NB4 (cell line): ENCODE measurements around the gene RASSF3.

Experiments used
- POLR2A ChIP-seq: IDR thresholded peaks from 2 replicates; pipeline ENCODE4 v1.6.1; 2011; ENCODE audit warnings: mild to moderate bottlenecking; ENCODE audit not compliant: insufficient read length; ENCODE audit errors: extremely low read depth
- TF ChIP-seq, protein P1 (sequence below): IDR thresholded peaks from 2 replicates; pipeline ENCODE4 v1.6.1; 2011; ENCODE audit warnings: low read depth, low read length
- TF ChIP-seq, protein P2 (sequence below): IDR thresholded peaks from one replicate; pipeline ENCODE4 v1.5.1; 2012; ENCODE audit warnings: low read depth, low read length

DNA sequence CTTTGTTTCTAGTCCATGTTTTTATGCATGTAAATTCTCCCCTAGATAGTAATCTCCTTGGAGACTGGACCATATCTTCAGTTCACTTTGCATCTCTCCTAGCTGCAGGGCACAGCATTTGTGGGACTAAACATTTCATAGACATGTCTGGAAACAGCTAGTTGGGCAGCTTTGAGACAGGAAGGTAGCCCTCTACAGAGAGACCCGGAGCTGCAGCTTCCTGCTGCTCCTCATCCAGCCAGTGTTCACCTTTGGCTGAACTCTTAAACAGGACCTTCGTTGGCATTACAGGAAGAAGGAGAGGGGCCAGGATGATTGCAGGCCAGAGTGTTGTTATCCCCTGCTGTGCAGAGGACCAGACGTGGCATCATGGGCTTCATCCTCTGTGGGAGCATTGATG, 96.0 kb downstream of the RASSF3 start:
- TF ChIP-seq, protein P1, sequence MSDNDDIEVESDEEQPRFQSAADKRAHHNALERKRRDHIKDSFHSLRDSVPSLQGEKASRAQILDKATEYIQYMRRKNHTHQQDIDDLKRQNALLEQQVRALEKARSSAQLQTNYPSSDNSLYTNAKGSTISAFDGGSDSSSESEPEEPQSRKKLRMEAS = no peak
- TF ChIP-seq, protein P2, sequence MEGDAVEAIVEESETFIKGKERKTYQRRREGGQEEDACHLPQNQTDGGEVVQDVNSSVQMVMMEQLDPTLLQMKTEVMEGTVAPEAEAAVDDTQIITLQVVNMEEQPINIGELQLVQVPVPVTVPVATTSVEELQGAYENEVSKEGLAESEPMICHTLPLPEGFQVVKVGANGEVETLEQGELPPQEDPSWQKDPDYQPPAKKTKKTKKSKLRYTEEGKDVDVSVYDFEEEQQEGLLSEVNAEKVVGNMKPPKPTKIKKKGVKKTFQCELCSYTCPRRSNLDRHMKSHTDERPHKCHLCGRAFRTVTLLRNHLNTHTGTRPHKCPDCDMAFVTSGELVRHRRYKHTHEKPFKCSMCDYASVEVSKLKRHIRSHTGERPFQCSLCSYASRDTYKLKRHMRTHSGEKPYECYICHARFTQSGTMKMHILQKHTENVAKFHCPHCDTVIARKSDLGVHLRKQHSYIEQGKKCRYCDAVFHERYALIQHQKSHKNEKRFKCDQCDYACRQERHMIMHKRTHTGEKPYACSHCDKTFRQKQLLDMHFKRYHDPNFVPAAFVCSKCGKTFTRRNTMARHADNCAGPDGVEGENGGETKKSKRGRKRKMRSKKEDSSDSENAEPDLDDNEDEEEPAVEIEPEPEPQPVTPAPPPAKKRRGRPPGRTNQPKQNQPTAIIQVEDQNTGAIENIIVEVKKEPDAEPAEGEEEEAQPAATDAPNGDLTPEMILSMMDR = no peak
- no peak for TF ChIP-seq POLR2A
